HCT116 (cell line): ENCODE results near the gene CYB5D1. TPM values are rescaled to one million over a fixed set of nuclear protein-coding genes. Genes with fewer than 3 reads are reported as not detected.

Experiments
- ATAC-seq: fragments of 200-7000 bp; cut with Tn5 transposase; 2 replicates; pipeline ENCODE4 v1.9.1; 2020; ENCODE audit warnings: mild to moderate bottlenecking, moderate library complexity
- BruUV-seq: library from RNA; stranded (reverse); fragments of 400-500 nt; replicated peaks from 2 replicates; lab custom pipeline; 2021; lab: Mats Ljungman, UMichigan
- CTCF ChIA-PET: fragments of 300-600 bp; sonication (Branson Sonifier 250); formaldehyde crosslinking; loops from one replicate; lab custom pipeline; 2021; ENCODE audit warnings: antibody characterized with exemption; lab: Charles Lee
- POLR2A ChIA-PET: fragments of 300-600, 350-600 bp; sonication (Branson Sonifier 250); formaldehyde crosslinking; loops from one replicate; lab custom pipeline; 2021; ENCODE audit warnings: antibody characterized with exemption; lab: Charles Lee
- RAD21 ChIA-PET, 2 experiments: fragments of 300-600 bp; sonication (Branson Sonifier 250); formaldehyde crosslinking; loops; one replicate each; lab custom pipeline; 2023; ENCODE audit warnings: low total read pairs in 2 of 2; ENCODE audit not compliant: uncharacterized antibody in 2 of 2, unreplicated experiment in 2 of 2, low non-redundant PET in 1 of 2; lab: Charles Lee
- DNase-seq: peaks from one replicate; pipeline ENCODE4 v3.0.0-alpha.2; 2010; ENCODE audit warnings: low read depth, low spot score
- H2AFZ ChIP-seq: fragments of 200-600 bp; shearing (Covaris generic), sonication (generic); 2 replicates; pipeline ENCODE4 v1.6.1; 2017; ENCODE audit warnings: low read depth, mixed run types, mixed read lengths, antibody characterized with exemption, low read length; ENCODE audit not compliant: poor library complexity, severe bottlenecking
- H3K27ac ChIP-seq: 2 replicates; pipeline ENCODE4 v1.5.1; 2012; ENCODE audit warnings: low read depth, low read length
- H3K27me3 ChIP-seq: fragments of 200-600 bp; sonication (generic); 2 replicates; pipeline ENCODE4 v1.6.1; 2016; ENCODE audit warnings: mixed run types, low read length, mixed read lengths; ENCODE audit not compliant: insufficient read depth
- H3K36me3 ChIP-seq, 2 experiments: fragments of 200-500 bp in 1 of 2; fragments of 200-600 bp in 1 of 2; sonication (Bioruptor generic) in 1 of 2; sonication (generic) in 1 of 2; 2 replicates each; pipeline versions ENCODE4 v1.5.1 to v1.6.1; 2014 to 2016; ENCODE audit warnings: low read length in 2 of 2, inconsistent platforms in 1 of 2, mixed read lengths in 1 of 2, mixed run types in 1 of 2; ENCODE audit not compliant: insufficient read depth in 2 of 2, control insufficient read depth in 1 of 2
- H3K4me1 ChIP-seq, 2 experiments: fragments of 200-600 bp in 1 of 2; sonication (generic) in 1 of 2; 2 replicates each; pipeline versions ENCODE4 v1.5.1 to v1.6.1; 2012 to 2017; ENCODE audit warnings: low read length in 2 of 2, inconsistent platforms in 1 of 2, mild to moderate bottlenecking in 1 of 2, mixed read lengths in 1 of 2, mixed run types in 1 of 2, moderate library complexity in 1 of 2; ENCODE audit not compliant: insufficient read depth in 2 of 2, control insufficient read depth in 1 of 2
- H3K4me2 ChIP-seq: fragments of 200-600 bp; sonication (generic); 2 replicates; pipeline ENCODE4 v1.6.1; 2017; ENCODE audit warnings: mixed run types, low read length, mixed read lengths
- H3K4me3 ChIP-seq, 2 experiments: fragments of 200-600 bp in 1 of 2; sonication (generic) in 1 of 2; replicated peaks in 1 of 2; 2 replicates each; pipeline ENCODE4 v1.5.1; 2011 to 2016; ENCODE audit warnings: low read length in 2 of 2, control low read depth in 1 of 2, low read depth in 1 of 2, mild to moderate bottlenecking in 1 of 2, mixed read lengths in 1 of 2, mixed run types in 1 of 2
- H3K79me2 ChIP-seq: fragments of 200-600 bp; sonication (generic); 2 replicates; pipeline ENCODE4 v1.6.1; 2017; ENCODE audit warnings: mild to moderate bottlenecking, mixed run types, low read length, moderate library complexity, mixed read lengths; ENCODE audit not compliant: insufficient read depth
- H3K9ac ChIP-seq: fragments of 200-600 bp; sonication (generic); 2 replicates; pipeline ENCODE4 v1.6.1; 2016; ENCODE audit warnings: low read length, mixed read lengths
- H3K9me2 ChIP-seq: fragments of 200-600 bp; sonication (generic), shearing (Covaris generic); 2 replicates; pipeline ENCODE4 v1.6.1; 2017; ENCODE audit warnings: mixed run types, mild to moderate bottlenecking, moderate library complexity; ENCODE audit not compliant: insufficient read depth
- H3K9me3 ChIP-seq, 2 experiments: fragments of 200-500 bp in 1 of 2; fragments of 200-600 bp in 1 of 2; sonication (Bioruptor generic) in 1 of 2; sonication (generic) in 1 of 2; 2 replicates each; pipeline ENCODE4 v1.6.1; 2014 to 2017; ENCODE audit warnings: low read length in 2 of 2, mixed read lengths in 2 of 2, inconsistent platforms in 1 of 2, low read depth in 1 of 2, mild to moderate bottlenecking in 1 of 2, mixed run types in 1 of 2, moderate library complexity in 1 of 2; ENCODE audit not compliant: control insufficient read depth in 1 of 2, insufficient read depth in 1 of 2
- H4K20me1 ChIP-seq: fragments of 200-600 bp; sonication (generic), shearing (Covaris generic); 2 replicates; pipeline ENCODE4 v1.6.1; 2017; ENCODE audit warnings: mixed run types, mild to moderate bottlenecking, moderate library complexity; ENCODE audit not compliant: insufficient read depth
- ELF1 ChIP-seq: IDR thresholded peaks from 2 replicates; pipeline ENCODE4 v1.6.1; 2012; ENCODE audit warnings: low read depth, borderline replicate concordance
- EZH2phosphoT487 ChIP-seq: fragments of 200-600 bp; IDR thresholded peaks from 2 replicates; pipeline ENCODE4 v1.6.1; 2018; ENCODE audit warnings: antibody characterized with exemption, borderline replicate concordance
- FOSL1 ChIP-seq: IDR thresholded peaks from 2 replicates; pipeline ENCODE4 v1.6.1; 2012; ENCODE audit warnings: low read depth
- JUND ChIP-seq: IDR thresholded peaks from 2 replicates; pipeline ENCODE4 v1.6.1; 2012
- POLR2AphosphoS5 ChIP-seq: IDR thresholded peaks from 2 replicates; pipeline ENCODE4 v1.6.1; 2011; ENCODE audit warnings: mild to moderate bottlenecking, low read depth, low read length, moderate library complexity
- RAD21 ChIP-seq: IDR thresholded peaks from 2 replicates; pipeline ENCODE4 v1.6.1; 2012; ENCODE audit warnings: low read depth, mild to moderate bottlenecking
- TCF7L2 ChIP-seq: IDR thresholded peaks from 2 replicates; pipeline ENCODE4 v1.7.0; 2011; ENCODE audit warnings: borderline replicate concordance, inconsistent platforms; ENCODE audit not compliant: insufficient read depth, insufficient read length; ENCODE audit errors: extremely low read depth
- ZBTB33 ChIP-seq: IDR thresholded peaks from 2 replicates; pipeline ENCODE4 v1.6.1; 2011; ENCODE audit warnings: mild to moderate bottlenecking, low read length, moderate library complexity; ENCODE audit not compliant: insufficient replicate concordance; ENCODE audit errors: extremely low read depth
- ZFX ChIP-seq: fragments of 450-650 bp; IDR thresholded peaks from 2 replicates; pipeline ENCODE4 v1.6.1; 2017
- intact Hi-C: fragments of 100-400 bp; cut with micrococcal nuclease; formaldehyde crosslinking; loops from 2 replicates; pipeline ENCODE4 v1.10.0; 2022
- total RNA-seq: library from RNA; stranded (reverse); gene quantifications from one replicate; pipeline ENCODE4 v1.2.1, GENCODE V29; 2021; ENCODE audit not compliant: unreplicated experiment
- TF ChIP-seq, protein P1 (sequence below): IDR thresholded peaks from 2 replicates; pipeline ENCODE4 v1.6.1; 2012; ENCODE audit warnings: low read depth
- TF ChIP-seq, protein P2 (sequence below): IDR thresholded peaks from 2 replicates; pipeline ENCODE4 v1.6.1; 2012

CYB5D1 gene
- total RNA-seq, 1 experiment from 2014 or later = 21.5 TPM

- H3K9me2 ChIP-seq = no peaks in the 10 kb centered on the region
- no peak for ATAC-seq
- RAD21 ChIA-PET = no interaction called here
- H3K9ac ChIP-seq = no peak overlapping the region
- H3K36me3 ChIP-seq = peaks cover 26 to 32% of the 10 kb centered on the region in 2 experiments; a peak in 3 of 4 replicates
- H3K79me2 ChIP-seq = peaks cover 13% of the 10 kb centered on the region
- H3K9me3 ChIP-seq = no peaks in the 10 kb centered on the region
- TF ChIP-seq ZBTB33 (no peak), TCF7L2 (no peak), ZFX (no peak), JUND (no peak), FOSL1 (no peak), POLR2AphosphoS5 (no peak), RAD21 (no peak), EZH2phosphoT487 (no peak), ELF1 (no peak)
- TF ChIP-seq, protein P1, sequence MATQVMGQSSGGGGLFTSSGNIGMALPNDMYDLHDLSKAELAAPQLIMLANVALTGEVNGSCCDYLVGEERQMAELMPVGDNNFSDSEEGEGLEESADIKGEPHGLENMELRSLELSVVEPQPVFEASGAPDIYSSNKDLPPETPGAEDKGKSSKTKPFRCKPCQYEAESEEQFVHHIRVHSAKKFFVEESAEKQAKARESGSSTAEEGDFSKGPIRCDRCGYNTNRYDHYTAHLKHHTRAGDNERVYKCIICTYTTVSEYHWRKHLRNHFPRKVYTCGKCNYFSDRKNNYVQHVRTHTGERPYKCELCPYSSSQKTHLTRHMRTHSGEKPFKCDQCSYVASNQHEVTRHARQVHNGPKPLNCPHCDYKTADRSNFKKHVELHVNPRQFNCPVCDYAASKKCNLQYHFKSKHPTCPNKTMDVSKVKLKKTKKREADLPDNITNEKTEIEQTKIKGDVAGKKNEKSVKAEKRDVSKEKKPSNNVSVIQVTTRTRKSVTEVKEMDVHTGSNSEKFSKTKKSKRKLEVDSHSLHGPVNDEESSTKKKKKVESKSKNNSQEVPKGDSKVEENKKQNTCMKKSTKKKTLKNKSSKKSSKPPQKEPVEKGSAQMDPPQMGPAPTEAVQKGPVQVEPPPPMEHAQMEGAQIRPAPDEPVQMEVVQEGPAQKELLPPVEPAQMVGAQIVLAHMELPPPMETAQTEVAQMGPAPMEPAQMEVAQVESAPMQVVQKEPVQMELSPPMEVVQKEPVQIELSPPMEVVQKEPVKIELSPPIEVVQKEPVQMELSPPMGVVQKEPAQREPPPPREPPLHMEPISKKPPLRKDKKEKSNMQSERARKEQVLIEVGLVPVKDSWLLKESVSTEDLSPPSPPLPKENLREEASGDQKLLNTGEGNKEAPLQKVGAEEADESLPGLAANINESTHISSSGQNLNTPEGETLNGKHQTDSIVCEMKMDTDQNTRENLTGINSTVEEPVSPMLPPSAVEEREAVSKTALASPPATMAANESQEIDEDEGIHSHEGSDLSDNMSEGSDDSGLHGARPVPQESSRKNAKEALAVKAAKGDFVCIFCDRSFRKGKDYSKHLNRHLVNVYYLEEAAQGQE = no peak
- TF ChIP-seq, protein P2, sequence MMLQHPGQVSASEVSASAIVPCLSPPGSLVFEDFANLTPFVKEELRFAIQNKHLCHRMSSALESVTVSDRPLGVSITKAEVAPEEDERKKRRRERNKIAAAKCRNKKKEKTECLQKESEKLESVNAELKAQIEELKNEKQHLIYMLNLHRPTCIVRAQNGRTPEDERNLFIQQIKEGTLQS = no peak
- H3K4me2 ChIP-seq = no peak overlapping the region
- CTCF ChIA-PET = interaction anchor here (0.5 kb wide), 1 partner anchor 31 kb away, joined by 3 read pairs; no protein-coding TSS in a partner anchor
- H3K27me3 ChIP-seq = no peaks in the 10 kb centered on the region
- intact Hi-C loops = no loop called here
- H3K4me3 ChIP-seq = no peak overlapping the region
- POLR2A ChIA-PET = no interaction called here
- BruUV-seq = no TSS peak
- no peaks in the 10 kb centered on the region for H4K20me1 ChIP-seq
- H3K27ac ChIP-seq = no peak overlapping the region
- no peak overlapping the region for H2AFZ ChIP-seq
- peaks cover 16 to 17% of the 10 kb centered on the region in 2 experiments for H3K4me1 ChIP-seq
- no peak for DNase-seq
Observed at GRCh38 chr17:7893187-7893880, 35.5 kb downstream of the CYB5D1 start.
